ENCODE results near the gene EIF4G1. TPM values are rescaled to one million over a fixed set of nuclear protein-coding genes. Genes with fewer than 3 reads are reported as not detected.

Gene EIF4G1
- total RNA-seq, 1 experiment from 2014 or later, result 496 TPM

DNA sequence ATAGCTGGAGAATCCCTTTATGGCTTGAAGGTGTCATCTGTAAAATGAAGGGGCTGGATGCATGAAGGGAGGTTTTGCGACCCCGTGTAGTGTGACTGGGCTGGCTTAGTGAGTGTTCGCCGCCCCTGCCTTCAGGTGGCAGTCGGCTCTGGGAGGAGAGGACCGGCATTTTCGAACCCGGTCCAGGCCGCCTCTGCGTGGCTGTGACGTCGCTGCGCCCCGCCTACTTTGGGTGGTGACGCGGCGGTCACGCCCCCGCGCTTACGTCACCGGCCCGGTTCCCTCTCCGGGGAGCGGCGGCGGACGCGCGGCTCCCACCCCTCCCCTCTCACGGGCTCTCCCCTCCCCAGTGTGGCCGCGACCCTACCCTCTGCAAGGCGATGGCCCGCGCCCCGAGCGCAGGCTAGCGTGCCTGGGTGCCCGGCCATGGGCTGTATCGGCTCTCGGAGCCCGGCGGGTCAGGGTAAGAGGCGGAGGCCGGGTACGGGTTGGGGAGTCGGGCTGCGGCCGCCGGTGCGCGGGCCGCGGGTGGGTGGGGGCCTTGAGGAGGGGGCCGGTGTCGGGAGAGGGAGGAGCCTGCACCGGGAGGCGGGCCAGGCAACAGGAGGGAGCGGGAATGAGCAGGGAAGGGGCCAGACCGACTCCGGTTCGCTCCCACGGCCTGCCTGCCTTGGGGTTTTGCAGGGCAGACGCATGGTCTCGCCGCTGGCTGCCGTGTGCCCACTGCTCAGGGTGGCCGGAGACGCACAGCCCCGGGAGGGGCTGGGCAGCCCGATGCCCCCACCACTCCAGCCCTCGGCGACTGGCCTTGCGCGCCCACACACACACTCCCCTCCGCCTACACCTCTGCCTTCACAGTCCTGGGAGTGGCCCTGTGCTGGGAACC, 21.5 kb downstream of the EIF4G1 start:
- H4K20me1 ChIP-seq (ENCODE audit: insufficient read depth), result peaks cover 27% of the 10 kb centered on the region; the same call in 1 of the 2 replicates
- RAD21 ChIA-PET (ENCODE audit: low non-redundant PET in 1 of 2, low total read pairs in 2 of 2, uncharacterized antibody in 2 of 2, unreplicated experiment in 2 of 2), result no interaction called here
- peak overlapping the region; percentile 85 for H3K27ac ChIP-seq (ENCODE audit: low read depth, low read length)
- peak; percentile 72 for ATAC-seq
- POLR2A ChIA-PET, result interaction anchor here (1.7 kb wide), 1 partner anchor 10 kb away, joined by 5 read pairs; no protein-coding TSS in a partner anchor
- no TSS peak for BruUV-seq (replicated peaks)
- peak; percentile 61 for DNase-seq (ENCODE audit: low read depth, low spot score)
- H3K27me3 ChIP-seq (ENCODE audit: insufficient read depth, low read length), result no peaks in the 10 kb centered on the region
- no peaks in the 10 kb centered on the region for H3K9me2 ChIP-seq (ENCODE audit: insufficient read depth)
- peaks cover 49% of the 10 kb centered on the region for H3K79me2 ChIP-seq (ENCODE audit: insufficient read depth, low read length)
- peaks cover 30 to 41% of the 10 kb centered on the region in 2 experiments for H3K36me3 ChIP-seq (ENCODE audit: control insufficient read depth in 1 of 2, insufficient read depth in 2 of 2, low read length in 2 of 2)
- peak overlapping the region; percentile 73 for H3K4me3 ChIP-seq (replicated peaks in 1 of 2; ENCODE audit: low read depth in 1 of 2, low read length in 2 of 2)
- no peak overlapping the region for H2AFZ ChIP-seq (ENCODE audit: low read depth, low read length, poor library complexity, severe bottlenecking)
- peak overlapping the region; percentile 83 for H3K9ac ChIP-seq (ENCODE audit: low read length)
- no peaks in the 10 kb centered on the region for H3K9me3 ChIP-seq (ENCODE audit: control insufficient read depth in 1 of 2, insufficient read depth in 1 of 2, low read depth in 1 of 2, low read length in 2 of 2)
- peaks cover 2 to 66% of the 10 kb centered on the region in 2 experiments; a peak in 3 of 4 replicates for H3K4me1 ChIP-seq (ENCODE audit: control insufficient read depth in 1 of 2, insufficient read depth in 2 of 2, low read length in 2 of 2)
- CTCF ChIA-PET, result interaction anchor here (0.9 to 1.5 kb wide), 3 partner anchors 10 to 47 kb away, joined by 3 to 7 read pairs (median 3); no protein-coding TSS in a partner anchor
- intact Hi-C loops (cut with micrococcal nuclease), result no loop called here
- peak overlapping the region; percentile 90 for H3K4me2 ChIP-seq (ENCODE audit: low read length)
- TF ChIP-seq, protein P1, sequence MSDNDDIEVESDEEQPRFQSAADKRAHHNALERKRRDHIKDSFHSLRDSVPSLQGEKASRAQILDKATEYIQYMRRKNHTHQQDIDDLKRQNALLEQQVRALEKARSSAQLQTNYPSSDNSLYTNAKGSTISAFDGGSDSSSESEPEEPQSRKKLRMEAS (IDR thresholded peaks at IDR 0.05), result 0 out of 2 replicates have a peak, but pooled peaks have one; percentile 41
- TF ChIP-seq CBX3 (IDR thresholded peaks at IDR 0.05; ENCODE audit: low read depth) (no peak), ZFX (IDR thresholded peaks at IDR 0.05) (peak; percentile 44; the same call in 1 of the 2 replicates), POLR2A (IDR thresholded peaks at IDR 0.05; ENCODE audit: borderline replicate concordance, extremely low read depth, insufficient read depth, insufficient read length) (no peak), SP1 (IDR thresholded peaks at IDR 0.05; ENCODE audit: low read depth) (peak; percentile 81), EGR1 (IDR thresholded peaks at IDR 0.05; ENCODE audit: low read depth) (peak; percentile 84), YY1 (IDR thresholded peaks at IDR 0.05; ENCODE audit: extremely low read depth, insufficient replicate concordance, low read depth, low read length) (no peak), EZH2 (IDR thresholded peaks at IDR 0.05) (no peak), POLR2AphosphoS5 (IDR thresholded peaks at IDR 0.05; ENCODE audit: low read depth, low read length) (peak; percentile 86), TCF7L2 (IDR thresholded peaks at IDR 0.05; ENCODE audit: borderline replicate concordance, extremely low read depth, insufficient read depth, insufficient read length) (no peak), EZH2phosphoT487 (IDR thresholded peaks at IDR 0.05; ENCODE audit: borderline replicate concordance) (no peak), ELF1 (IDR thresholded peaks at IDR 0.05; ENCODE audit: borderline replicate concordance, low read depth) (no peak), FOSL1 (IDR thresholded peaks at IDR 0.05; ENCODE audit: low read depth) (no peak), ZNF274 (IDR thresholded peaks at IDR 0.05; ENCODE audit: low read depth, low read length) (no peak), JUND (IDR thresholded peaks at IDR 0.05) (peak; percentile 52), SRF (IDR thresholded peaks at IDR 0.05; ENCODE audit: low read depth) (no peak), CEBPB (IDR thresholded peaks at IDR 0.05; ENCODE audit: low read depth) (no peak), RAD21 (IDR thresholded peaks at IDR 0.05; ENCODE audit: low read depth) (no peak)
- TF ChIP-seq, protein P2, sequence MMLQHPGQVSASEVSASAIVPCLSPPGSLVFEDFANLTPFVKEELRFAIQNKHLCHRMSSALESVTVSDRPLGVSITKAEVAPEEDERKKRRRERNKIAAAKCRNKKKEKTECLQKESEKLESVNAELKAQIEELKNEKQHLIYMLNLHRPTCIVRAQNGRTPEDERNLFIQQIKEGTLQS (IDR thresholded peaks at IDR 0.05), result no peak
- TF ChIP-seq, protein P3, sequence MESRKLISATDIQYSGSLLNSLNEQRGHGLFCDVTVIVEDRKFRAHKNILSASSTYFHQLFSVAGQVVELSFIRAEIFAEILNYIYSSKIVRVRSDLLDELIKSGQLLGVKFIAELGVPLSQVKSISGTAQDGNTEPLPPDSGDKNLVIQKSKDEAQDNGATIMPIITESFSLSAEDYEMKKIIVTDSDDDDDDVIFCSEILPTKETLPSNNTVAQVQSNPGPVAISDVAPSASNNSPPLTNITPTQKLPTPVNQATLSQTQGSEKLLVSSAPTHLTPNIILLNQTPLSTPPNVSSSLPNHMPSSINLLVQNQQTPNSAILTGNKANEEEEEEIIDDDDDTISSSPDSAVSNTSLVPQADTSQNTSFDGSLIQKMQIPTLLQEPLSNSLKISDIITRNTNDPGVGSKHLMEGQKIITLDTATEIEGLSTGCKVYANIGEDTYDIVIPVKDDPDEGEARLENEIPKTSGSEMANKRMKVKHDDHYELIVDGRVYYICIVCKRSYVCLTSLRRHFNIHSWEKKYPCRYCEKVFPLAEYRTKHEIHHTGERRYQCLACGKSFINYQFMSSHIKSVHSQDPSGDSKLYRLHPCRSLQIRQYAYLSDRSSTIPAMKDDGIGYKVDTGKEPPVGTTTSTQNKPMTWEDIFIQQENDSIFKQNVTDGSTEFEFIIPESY (IDR thresholded peaks at IDR 0.05; ENCODE audit: extremely low read depth, insufficient replicate concordance, low read length), result no peak
- TF ChIP-seq, protein P4, sequence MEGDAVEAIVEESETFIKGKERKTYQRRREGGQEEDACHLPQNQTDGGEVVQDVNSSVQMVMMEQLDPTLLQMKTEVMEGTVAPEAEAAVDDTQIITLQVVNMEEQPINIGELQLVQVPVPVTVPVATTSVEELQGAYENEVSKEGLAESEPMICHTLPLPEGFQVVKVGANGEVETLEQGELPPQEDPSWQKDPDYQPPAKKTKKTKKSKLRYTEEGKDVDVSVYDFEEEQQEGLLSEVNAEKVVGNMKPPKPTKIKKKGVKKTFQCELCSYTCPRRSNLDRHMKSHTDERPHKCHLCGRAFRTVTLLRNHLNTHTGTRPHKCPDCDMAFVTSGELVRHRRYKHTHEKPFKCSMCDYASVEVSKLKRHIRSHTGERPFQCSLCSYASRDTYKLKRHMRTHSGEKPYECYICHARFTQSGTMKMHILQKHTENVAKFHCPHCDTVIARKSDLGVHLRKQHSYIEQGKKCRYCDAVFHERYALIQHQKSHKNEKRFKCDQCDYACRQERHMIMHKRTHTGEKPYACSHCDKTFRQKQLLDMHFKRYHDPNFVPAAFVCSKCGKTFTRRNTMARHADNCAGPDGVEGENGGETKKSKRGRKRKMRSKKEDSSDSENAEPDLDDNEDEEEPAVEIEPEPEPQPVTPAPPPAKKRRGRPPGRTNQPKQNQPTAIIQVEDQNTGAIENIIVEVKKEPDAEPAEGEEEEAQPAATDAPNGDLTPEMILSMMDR (IDR thresholded peaks at IDR 0.05 in 2 of 3, conservative IDR thresholded peaks at IDR 0.05 in 1 of 3; ENCODE audit: borderline replicate concordance in 1 of 3, insufficient read depth in 1 of 3, low read depth in 2 of 3, low read length in 2 of 3), result no peak

Data from HCT116 (cell line).